ENCODE results near the gene SLC39A7. TPM values are rescaled to one million over a fixed set of nuclear protein-coding genes. Genes with fewer than 3 reads are reported as not detected.
"Not testable (repeated sequence)": the region's sequence is repeated elsewhere in the genome, so short reads cannot be mapped to it uniquely, and the experiment has no call there.

Gene SLC39A7
- total RNA-seq, 4 donors from 2014 or later: 90.8 to 191 (median 153) TPM

GRCh38 chr6:33215271-33216116 is 14.8 kb downstream of the SLC39A7 start:
- Histone ChIP-seq H3K27me3 (no peaks in the 10 kb centered on the region), H3K36me3 (no peaks in the 10 kb centered on the region), H3K27ac (no peak overlapping the region), H3K4me1 (peaks cover 14 to 19% of the 10 kb centered on the region in 2 donors), H3K4me3 (replicated peaks in 1 of 3) (no peak overlapping the region), H3K9me3 (no peaks in the 10 kb centered on the region)
- TF ChIP-seq POLR2A (IDR thresholded peaks at IDR 0.05): no peak
- no peak for TF ChIP-seq CTCF (IDR thresholded peaks at IDR 0.05)
- DNase-seq: no peak
- intact Hi-C loops (cut with DNase I): no loop called here
- 68 to 77% methylated on average over 7 to 8 of the region's 9 CpGs for WGBS, 2 donors

GRCh38 chr6:33216117-33216649 is 15.5 kb downstream of the SLC39A7 start:
- WGBS, 2 donors: 61 to 83% methylated on average over 2 to 4 of the region's 4 CpGs
- DNase-seq: no peak
- Histone ChIP-seq H3K9me3 (no peaks in the 10 kb centered on the region), H3K4me3 (replicated peaks in 1 of 3) (no peak overlapping the region), H3K4me1 (peaks cover 14 to 19% of the 10 kb centered on the region in 2 donors), H3K27me3 (no peaks in the 10 kb centered on the region), H3K27ac (no peak overlapping the region), H3K36me3 (no peaks in the 10 kb centered on the region)
- TF ChIP-seq POLR2A (IDR thresholded peaks at IDR 0.05) (no peak), CTCF (IDR thresholded peaks at IDR 0.05) (no peak)
- intact Hi-C loops (cut with DNase I): no loop called here

- TF ChIP-seq CTCF (IDR thresholded peaks at IDR 0.05) (no peak), POLR2A (IDR thresholded peaks at IDR 0.05) (no peak)
- no peak overlapping the region for H3K4me3 ChIP-seq (replicated peaks in 1 of 3)
- no peak overlapping the region for H3K27ac ChIP-seq
- no peaks in the 10 kb centered on the region for H3K27me3 ChIP-seq
- intact Hi-C loops (cut with DNase I): no loop called here
- no peaks in the 10 kb centered on the region for H3K9me3 ChIP-seq
- H3K36me3 ChIP-seq: no peaks in the 10 kb centered on the region
- 88 to 95% methylated on average over 6 of the region's 6 CpGs for WGBS, 2 donors
- DNase-seq: no peak
- peaks cover 14 to 19% of the 10 kb centered on the region in 2 donors for H3K4me1 ChIP-seq
Observed at GRCh38 chr6:33217246-33217645, 16.6 kb downstream of the SLC39A7 start.

- no peaks in the 10 kb centered on the region for H3K9me3 ChIP-seq
- 80 to 81% methylated on average over 3 of the region's 3 CpGs for WGBS, 2 donors
- no peak for TF ChIP-seq POLR2A (IDR thresholded peaks at IDR 0.05)
- TF ChIP-seq CTCF (IDR thresholded peaks at IDR 0.05): no peak
- no peaks in the 10 kb centered on the region for H3K36me3 ChIP-seq
- intact Hi-C loops (cut with DNase I): no loop called here
- no peak for DNase-seq
- H3K4me1 ChIP-seq: peaks cover 12 to 16% of the 10 kb centered on the region in 2 donors
- H3K4me3 ChIP-seq (replicated peaks in 1 of 3): no peak overlapping the region
- no peak overlapping the region for H3K27ac ChIP-seq
- no peaks in the 10 kb centered on the region for H3K27me3 ChIP-seq
Observed at GRCh38 chr6:33217681-33218080, 17.0 kb downstream of the SLC39A7 start.

GRCh38 chr6:33226503-33227120 is 25.9 kb downstream of the SLC39A7 start:
- H3K36me3 ChIP-seq; H3K9me3 ChIP-seq; H3K4me1 ChIP-seq; H3K27ac ChIP-seq; DNase-seq; H3K4me3 ChIP-seq (replicated peaks in 1 of 3); intact Hi-C loops (cut with DNase I); H3K27me3 ChIP-seq: not testable (repeated sequence)
- WGBS, 2 donors: 49 to 50% methylated on average over 14 of the region's 14 CpGs

Measured in thyroid gland (tissue), 4 donors.